Gastrocnemius medialis (tissue), 4 donors: ENCODE measurements around the gene KHDC1. TPM values are rescaled to one million over a fixed set of nuclear protein-coding genes. Genes with fewer than 3 reads are reported as not detected.
A peak's percentile ranks its signal among the peaks of the same experiment; 100 is the strongest.
"Not testable (repeated sequence)": the region's sequence is repeated elsewhere in the genome, so short reads cannot be mapped to it uniquely, and the experiment has no call there.

Source experiments
- ATAC-seq, 2 donors: fragments of 150-250 bp; one replicate each; pipeline ENCODE4 v1.9.1; 2016
- DNase-seq, 2 donors: peaks; one replicate each; pipeline ENCODE4 v3.0.0-alpha.2; 2019
- H3K27ac ChIP-seq, 4 donors: fragments of 200-600 bp; sonication (generic); 1 replicate in 1 of 4; 2 replicates in 3 of 4; pipeline ENCODE4 v1.5.1; 2016 to 2018; ENCODE audit warnings: mild to moderate bottlenecking in 2 of 4, moderate library complexity in 1 of 4
- H3K27me3 ChIP-seq, 3 donors: fragments of 200-600 bp; sonication (generic) in 2 of 3; 1 replicate in 1 of 3; 2 replicates in 2 of 3; pipeline versions ENCODE4 v1.5.1 to v1.6.0; 2016 to 2019; ENCODE audit warnings: mild to moderate bottlenecking in 1 of 3, moderate library complexity in 1 of 3
- H3K36me3 ChIP-seq, 2 donors: fragments of 200-600 bp; sonication (generic) in 1 of 2; one replicate each; pipeline ENCODE4 v1.5.1; 2017 to 2018
- H3K4me1 ChIP-seq, 2 donors: fragments of 200-600 bp; sonication (generic) in 1 of 2; one replicate each; pipeline ENCODE4 v1.5.1; 2016 to 2017; ENCODE audit warnings: mild to moderate bottlenecking in 2 of 2
- H3K4me3 ChIP-seq, 4 donors: fragments of 200-600 bp; sonication (generic) in 3 of 4; 1 replicate in 1 of 4; 2 replicates in 3 of 4; pipeline ENCODE4 v1.5.1; 2016 to 2019; ENCODE audit warnings: mild to moderate bottlenecking in 2 of 4
- H3K9me3 ChIP-seq, 3 donors: fragments of 200-600 bp; sonication (generic) in 2 of 3; 1 replicate in 1 of 3; 2 replicates in 2 of 3; pipeline ENCODE4 v1.5.1; 2016 to 2019
- CTCF ChIP-seq, 5 experiments: fragments of 450-650 bp in 3 of 5; fragments of 200-600 bp in 2 of 5; sonication (generic) in 2 of 5; IDR thresholded peaks in 4 of 5; conservative IDR thresholded peaks in 1 of 5; 1 replicate in 4 of 5; 2 replicates in 1 of 5; pipeline ENCODE4 v1.5.1; 2016 to 2019; ENCODE audit warnings: antibody characterized with exemption in 5 of 5, mild to moderate bottlenecking in 3 of 5, moderate library complexity in 3 of 5
- POLR2A ChIP-seq, 2 donors: fragments of 450-650 bp; IDR thresholded peaks; one replicate each; pipeline ENCODE4 v1.6.1; 2017; ENCODE audit warnings: antibody characterized with exemption in 2 of 2, mild to moderate bottlenecking in 2 of 2, moderate library complexity in 2 of 2
- in situ Hi-C, 4 donors: fragments of 200-750 bp; cut with MboI; loops; one replicate each; pipeline versions ENCODE4 v1.15.0 to v1.8.0; 2017; ENCODE audit warnings: low sequenced_read_pairs in 4 of 4
- intact Hi-C: fragments of 100-400 bp; cut with DNase I; formaldehyde crosslinking; loops from one replicate; pipeline ENCODE4 v1.15.1; 2023; ENCODE audit warnings: low total_unique reads
- total RNA-seq, 4 donors: library from RNA; depleted of rRNA; stranded (reverse); fragments of >200 nt; gene quantifications; one replicate each; pipeline versions ENCODE4 v1.1.0 to v1.2.3, GENCODE V29; 2016

KHDC1 gene
- total RNA-seq, 4 donors from 2014 or later = not detected

- in situ Hi-C loops = no loop called here
- no peak for DNase-seq
- TF ChIP-seq POLR2A (IDR thresholded peaks at IDR 0.05) = no peak
- TF ChIP-seq CTCF (IDR thresholded peaks at IDR 0.05 in 4 of 5, conservative IDR thresholded peaks at IDR 0.05 in 1 of 5) = no peak
- Histone ChIP-seq H3K9me3 (no peaks in the 10 kb centered on the region), H3K27ac (no peak overlapping the region), H3K27me3 (peaks cover 13 to 28% (median 19%) of the 10 kb centered on the region in 3 donors), H3K4me3 (peak overlapping the region; percentile 48 to 59 (median 53)), H3K4me1 (peaks cover 3 to 5% of the 10 kb centered on the region in 2 donors), H3K36me3 (no peaks in the 10 kb centered on the region)
- no peak for ATAC-seq
- intact Hi-C loops = no loop called here
Observed at GRCh38 chr6:73308712-73309534, 45.9 kb upstream of the KHDC1 start.

- H3K27ac ChIP-seq, H3K4me1 ChIP-seq, ATAC-seq, in situ Hi-C loops, H3K9me3 ChIP-seq, H3K4me3 ChIP-seq, DNase-seq, H3K36me3 ChIP-seq, intact Hi-C loops: not testable (repeated sequence)
- peaks cover 10 to 13% (median 11%) of the 10 kb centered on the region in 3 donors for H3K27me3 ChIP-seq
Observed at GRCh38 chr6:73303773-73304172, 40.8 kb upstream of the KHDC1 start.

GRCh38 chr6:73302339-73302738, 39.3 kb upstream of the KHDC1 start:
- TF ChIP-seq POLR2A (IDR thresholded peaks at IDR 0.05) (no peak), CTCF (IDR thresholded peaks at IDR 0.05 in 4 of 5, conservative IDR thresholded peaks at IDR 0.05 in 1 of 5) (no peak)
- Histone ChIP-seq H3K36me3 (no peaks in the 10 kb centered on the region), H3K27ac (no peak overlapping the region), H3K27me3 (peaks cover 6 to 13% (median 8%) of the 10 kb centered on the region in 3 donors), H3K4me3 (no peak overlapping the region), H3K9me3 (no peaks in the 10 kb centered on the region), H3K4me1 (no peaks in the 10 kb centered on the region)
- no peak for ATAC-seq
- intact Hi-C loops = no loop called here
- in situ Hi-C loops = no loop called here
- DNase-seq = no peak

GRCh38 chr6:73299151-73299971, 36.4 kb upstream of the KHDC1 start:
- Histone ChIP-seq H3K4me3 (peak overlapping the region in 1 of 4 donors; percentile 22), H3K27ac (no peak overlapping the region), H3K9me3 (no peaks in the 10 kb centered on the region), H3K4me1 (no peaks in the 10 kb centered on the region), H3K27me3 (peaks cover 6 to 13% (median 8%) of the 10 kb centered on the region in 3 donors), H3K36me3 (no peaks in the 10 kb centered on the region)
- DNase-seq (no peak), ATAC-seq (no peak)
- TF ChIP-seq CTCF (IDR thresholded peaks at IDR 0.05 in 4 of 5, conservative IDR thresholded peaks at IDR 0.05 in 1 of 5) (no peak), POLR2A (IDR thresholded peaks at IDR 0.05) (no peak)
- in situ Hi-C loops = no loop called here
- intact Hi-C loops = no loop called here

GRCh38 chr6:73293331-73293730, 30.3 kb upstream of the KHDC1 start:
- DNase-seq (no peak), ATAC-seq (no peak)
- H3K9me3 ChIP-seq = no peaks in the 10 kb centered on the region
- no peak overlapping the region for H3K4me3 ChIP-seq
- in situ Hi-C loops = no loop called here
- H3K36me3 ChIP-seq = no peaks in the 10 kb centered on the region
- no peak for TF ChIP-seq POLR2A (IDR thresholded peaks at IDR 0.05)
- TF ChIP-seq CTCF (IDR thresholded peaks at IDR 0.05 in 4 of 5, conservative IDR thresholded peaks at IDR 0.05 in 1 of 5) = no peak
- H3K27ac ChIP-seq = no peak overlapping the region
- intact Hi-C loops = no loop called here
- H3K27me3 ChIP-seq = no peaks in the 10 kb centered on the region
- H3K4me1 ChIP-seq = no peaks in the 10 kb centered on the region
